Epithelial cell of esophagus (primary cell): Measurements from ENCODE around the gene KRT24.

Source experiments
- DNase-seq: peaks from one replicate; pipeline ENCODE4 v3.0.0; 2010; ENCODE audit warnings: low read depth
- H3K4me3 ChIP-seq: 2 replicates; pipeline ENCODE4 v1.5.1; 2011; ENCODE audit warnings: mild to moderate bottlenecking, low read length, control low read depth
- CTCF ChIP-seq: IDR thresholded peaks from 2 replicates; pipeline ENCODE4 v1.5.1; 2011; ENCODE audit warnings: low read depth, mild to moderate bottlenecking, low read length, control low read depth, inconsistent platforms; ENCODE audit not compliant: insufficient read depth; ENCODE audit errors: missing control alignments

Gene KRT24

GRCh38 chr17:40664582-40665333 is 38.8 kb downstream of the KRT24 start, which contains the start of gene KRT222:
Gene KRT222, minus strand, starts transcription at chr17:40665177. Its CDS starts 78 bp downstream, at chr17:40665099.
- no peak for DNase-seq
- peak within 1 kb of the TSS; percentile 25 for H3K4me3 ChIP-seq
- no peak for TF ChIP-seq CTCF

GRCh38 chr17:40663252-40663651 is 40.3 kb downstream of the KRT24 start:
- no peak overlapping the region for H3K4me3 ChIP-seq
- TF ChIP-seq CTCF: no peak
- DNase-seq: no peak

- no peak for DNase-seq
- H3K4me3 ChIP-seq: no peak overlapping the region
- TF ChIP-seq CTCF: no peak
Observed at GRCh38 chr17:40659911-40660310, 43.6 kb downstream of the KRT24 start.

- DNase-seq: no peak
- no peak for TF ChIP-seq CTCF
- H3K4me3 ChIP-seq: no peak overlapping the region
Observed at GRCh38 chr17:40658396-40658795, 45.2 kb downstream of the KRT24 start.

- no peak for TF ChIP-seq CTCF
- no peak for DNase-seq
- H3K4me3 ChIP-seq: no peak overlapping the region
Observed at GRCh38 chr17:40651939-40652338, 51.6 kb downstream of the KRT24 start.

- DNase-seq: peak; percentile 9
- no peak for TF ChIP-seq CTCF
- H3K4me3 ChIP-seq: peak overlapping the region; percentile 99
Observed at GRCh38 chr17:40648384-40648968, 55.1 kb downstream of the KRT24 start.
